Kidney epithelial cell (primary cell): ENCODE results near the gene COX7A2. TPM values are rescaled to one million over a fixed set of nuclear protein-coding genes. Genes with fewer than 3 reads are reported as not detected.
A peak's percentile ranks its signal among the peaks of the same experiment; 100 is the strongest.

Experiments used
- DNase-seq: peaks from one replicate; pipeline ENCODE4 v3.0.0-alpha.2; 2010; ENCODE audit warnings: low read depth
- H3K27me3 ChIP-seq: 2 replicates; pipeline ENCODE4 v1.6.0; 2011; ENCODE audit warnings: low read length; ENCODE audit not compliant: control insufficient read depth, insufficient read depth
- H3K36me3 ChIP-seq: 2 replicates; pipeline ENCODE4 v1.5.1; 2011; ENCODE audit warnings: low read length; ENCODE audit not compliant: control insufficient read depth, insufficient read depth
- H3K4me3 ChIP-seq: 2 replicates; pipeline ENCODE4 v1.5.1; 2011; ENCODE audit warnings: low read depth, mild to moderate bottlenecking, control low read depth, low read length
- CTCF ChIP-seq: IDR thresholded peaks from 2 replicates; pipeline ENCODE4 v1.5.1; 2011; ENCODE audit warnings: mild to moderate bottlenecking, moderate library complexity, low read length, control low read depth, inconsistent platforms; ENCODE audit not compliant: insufficient read depth, poor library complexity, severe bottlenecking
- total RNA-seq: library from RNA; depleted of rRNA; stranded (reverse); fragments of >200 nt; gene quantifications from 2 replicates; pipeline ENCODE4 v1.2.3, GENCODE V29; 2015

Gene COX7A2
- total RNA-seq, 1 donor from 2014 or later: 181 TPM

- no peak for DNase-seq
- Histone ChIP-seq H3K36me3 (no peaks in the 10 kb centered on the region), H3K4me3 (peak overlapping the region; percentile 65), H3K27me3 (peaks cover 16% of the 10 kb centered on the region)
- TF ChIP-seq CTCF: no peak
These were observed 38.4 kb downstream of the COX7A2 start for GRCh38 chr6:75204959-75205775.

- Histone ChIP-seq H3K27me3 (peaks cover 16% of the 10 kb centered on the region), H3K4me3 (peak overlapping the region; percentile 65), H3K36me3 (no peaks in the 10 kb centered on the region)
- no peak for DNase-seq
- TF ChIP-seq CTCF: peak; percentile 83
These were observed 39.2 kb downstream of the COX7A2 start for GRCh38 chr6:75204217-75204958.

GRCh38 chr6:75203721-75204120 is 39.9 kb downstream of the COX7A2 start:
- no peak for DNase-seq
- Histone ChIP-seq H3K27me3 (peaks cover 16% of the 10 kb centered on the region), H3K36me3 (no peaks in the 10 kb centered on the region), H3K4me3 (no peak overlapping the region)
- TF ChIP-seq CTCF: no peak

- H3K36me3 ChIP-seq: no peaks in the 10 kb centered on the region
- TF ChIP-seq CTCF: no peak
- H3K27me3 ChIP-seq: peaks cover 10% of the 10 kb centered on the region
- no peak for DNase-seq
- H3K4me3 ChIP-seq: peak overlapping the region; percentile 41
These were observed 40.9 kb downstream of the COX7A2 start for GRCh38 chr6:75202676-75203131.

- peak overlapping the region; percentile 41 for H3K4me3 ChIP-seq
- DNase-seq: no peak
- peaks cover 4% of the 10 kb centered on the region for H3K27me3 ChIP-seq
- H3K36me3 ChIP-seq: no peaks in the 10 kb centered on the region
- TF ChIP-seq CTCF: peak; percentile 39
These were observed 41.5 kb downstream of the COX7A2 start for GRCh38 chr6:75201901-75202672.
